Activated CD8-positive, alpha-beta memory T cell treated with anti-CD3 and anti-CD28 coated beads for 36 hours (primary cell): Measurements from ENCODE around the gene FUCA2. TPM values are rescaled to one million over a fixed set of nuclear protein-coding genes. Genes with fewer than 3 reads are reported as not detected.
"Not testable (repeated sequence)": the region's sequence is repeated elsewhere in the genome, so short reads cannot be mapped to it uniquely, and the experiment has no call there.

Source experiments
- CTCF ChIA-PET: fragments of 350-600 bp; sonication (Branson Sonifier 250); formaldehyde crosslinking; loops from one replicate; lab custom pipeline; 2021; ENCODE audit warnings: antibody characterized with exemption; lab: Charles Lee
- POLR2A ChIA-PET: fragments of 350-600 bp; sonication (Branson Sonifier 250); formaldehyde crosslinking; loops from one replicate; lab custom pipeline; 2021; ENCODE audit warnings: antibody characterized with exemption; lab: Charles Lee
- total RNA-seq, 2 experiments: library from RNA; stranded (reverse); gene quantifications; one replicate each; pipeline ENCODE4 v1.2.3, GENCODE V29; 2021

Gene FUCA2
- total RNA-seq, 2 experiments from 2014 or later = 12.3 to 13.4 TPM

DNA sequence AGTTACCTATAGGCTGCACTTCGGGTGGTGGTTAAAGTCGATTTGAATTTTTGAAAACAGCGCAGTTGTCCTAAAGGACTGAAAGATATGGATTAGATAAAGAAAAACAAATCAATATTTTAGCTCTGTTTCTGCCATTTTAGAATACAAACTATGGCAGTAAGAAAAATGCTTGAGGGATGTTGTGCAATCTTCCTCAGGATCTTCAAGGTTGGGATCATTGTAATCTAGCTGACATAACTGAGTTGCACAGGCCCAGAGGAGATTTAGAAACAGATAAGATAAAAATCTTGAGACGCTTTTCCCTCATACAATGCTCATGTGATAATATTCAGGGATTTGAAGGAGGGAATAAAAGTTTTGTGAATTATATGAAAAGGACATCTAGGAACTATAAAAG, 60.0 kb downstream of the FUCA2 start:
- ChIA-PET POLR2A (interaction anchor here (1.0 kb wide), 1 partner anchor 549 kb away, joined by 3 read pairs; no protein-coding TSS in a partner anchor), CTCF (no interaction called here)

GRCh38 chr6:143450453-143451371, 60.8 kb downstream of the FUCA2 start, which contains the start of the genes ADAT2 and PEX3:
Gene ADAT2, minus strand, starts transcription at chr6:143450695. Its CDS starts 37 bp downstream, at chr6:143450658.
Gene PEX3, plus strand, starts transcription at chr6:143450805. Its CDS starts 238 bp downstream, at chr6:143451043.
- POLR2A ChIA-PET = interaction anchor here (1.0 to 1.2 kb wide), 6 partner anchors 9 to 548 kb away, joined by 3 to 8 read pairs (median 4); partner anchors contain the start of gene FUCA2
- CTCF ChIA-PET = interaction anchor here (1.0 kb wide), 1 partner anchor 61 kb away, joined by 5 read pairs; the partner anchor contains the start of gene FUCA2

DNA sequence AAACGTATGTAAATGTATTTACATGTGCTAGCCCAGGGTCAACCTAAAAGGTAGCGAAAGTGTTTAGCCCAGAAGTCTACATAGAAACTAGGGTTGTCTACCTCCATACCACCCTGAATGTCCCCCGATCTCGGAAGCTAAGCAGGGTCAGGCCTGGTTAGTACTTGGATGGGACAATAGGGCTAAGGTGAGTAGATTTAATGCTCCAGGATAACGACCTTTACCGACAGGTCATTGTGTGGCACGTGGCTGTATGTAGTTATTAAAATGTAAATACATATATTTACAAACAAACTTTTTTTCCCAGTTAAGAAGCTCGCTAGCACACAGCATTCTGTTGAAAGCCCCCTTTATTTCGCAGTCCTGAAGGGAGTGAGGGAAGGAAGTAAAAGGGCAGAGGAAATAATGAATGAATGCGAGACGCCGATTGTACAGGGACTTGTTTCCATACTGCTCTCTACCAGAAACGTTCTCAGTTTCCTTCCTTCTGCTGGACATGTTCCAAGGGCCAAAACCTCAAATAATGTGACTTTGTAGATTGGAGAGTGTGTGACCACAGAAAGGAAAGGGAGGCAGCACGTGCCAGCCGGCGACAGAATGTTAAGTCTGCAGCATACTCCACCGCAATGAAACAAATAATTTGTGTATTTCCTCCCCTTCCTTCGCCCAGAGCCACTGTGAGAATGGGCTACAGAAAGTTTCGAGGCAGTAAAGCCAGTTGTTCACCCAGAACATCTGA, 61.6 kb downstream of the FUCA2 start:
- POLR2A ChIA-PET = interaction anchor here (1.0 to 1.2 kb wide), 5 partner anchors 8 to 536 kb away, joined by 3 to 8 read pairs (median 4); partner anchors contain the start of gene FUCA2
- CTCF ChIA-PET = interaction anchor here (1.0 kb wide), 1 partner anchor 61 kb away, joined by 5 read pairs; the partner anchor contains the start of gene FUCA2

GRCh38 chr6:143449082-143449713, 62.3 kb downstream of the FUCA2 start:
- ChIA-PET CTCF (no interaction called here), POLR2A (no interaction called here)

- POLR2A ChIA-PET, CTCF ChIA-PET: not testable (repeated sequence)
Measured at GRCh38 chr6:143447865-143448264, 63.7 kb downstream of the FUCA2 start.

Other genes with a start within 250 kb of the FUCA2 start
- gene ADAT2, start 61.0 kb downstream of the FUCA2 start, total RNA-seq = 10 to 100 TPM; 26.7 to 27.5 TPM
- 10 to 100 TPM; 27.9 to 30.9 TPM for gene PEX3, start 60.9 kb downstream of the FUCA2 start, total RNA-seq
- gene PHACTR2, start 166.2 kb upstream of the FUCA2 start, total RNA-seq = 10 to 100 TPM; 24.2 to 26.2 TPM